ENCODE data around the gene MPL. TPM values are rescaled to one million over a fixed set of nuclear protein-coding genes. Genes with fewer than 3 reads are reported as not detected.

The MPL gene
- total RNA-seq, 3 donors from 2014 or later = not detected

DNA sequence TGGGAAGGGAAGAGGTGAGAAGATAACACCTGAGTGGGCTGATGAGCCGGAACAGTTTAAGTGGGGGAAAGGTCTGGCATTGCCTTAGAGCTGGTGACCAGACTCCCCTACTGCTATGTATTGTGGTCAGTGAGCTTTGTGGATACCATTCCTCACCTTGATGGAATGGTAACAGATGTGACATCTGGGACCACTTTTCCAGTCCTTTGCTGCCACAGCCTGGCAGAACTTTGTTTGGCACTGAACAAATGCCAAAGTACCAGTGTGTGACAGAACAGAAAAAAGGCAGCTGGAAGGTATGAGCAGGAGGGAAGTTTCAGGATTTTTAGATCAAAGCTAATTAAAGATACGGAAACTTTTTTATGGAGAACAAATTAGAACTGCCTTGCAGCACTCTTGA lies 45.8 kb downstream of the MPL start:
- intact Hi-C loops (cut with DNase I; ENCODE audit: low total_unique reads) = loop anchor here (1.0 kb wide), 1 partner anchor 44 kb away; no protein-coding TSS in a partner anchor
- Histone ChIP-seq H3K4me1 (peaks cover 0 to 3% of the 10 kb centered on the region in 2 donors), H3K4me3 (no peak overlapping the region), H3K27me3 (no peaks in the 10 kb centered on the region), H3K27ac (no peak overlapping the region), H3K36me3 (peaks cover 19% of the 10 kb centered on the region), H3K9me3 (no peaks in the 10 kb centered on the region)
- DNase-seq (ENCODE audit: low spot score in 2 of 2) = no peak
- no peak for TF ChIP-seq POLR2AphosphoS5 (IDR thresholded peaks at IDR 0.05)
- TF ChIP-seq, protein P1, sequence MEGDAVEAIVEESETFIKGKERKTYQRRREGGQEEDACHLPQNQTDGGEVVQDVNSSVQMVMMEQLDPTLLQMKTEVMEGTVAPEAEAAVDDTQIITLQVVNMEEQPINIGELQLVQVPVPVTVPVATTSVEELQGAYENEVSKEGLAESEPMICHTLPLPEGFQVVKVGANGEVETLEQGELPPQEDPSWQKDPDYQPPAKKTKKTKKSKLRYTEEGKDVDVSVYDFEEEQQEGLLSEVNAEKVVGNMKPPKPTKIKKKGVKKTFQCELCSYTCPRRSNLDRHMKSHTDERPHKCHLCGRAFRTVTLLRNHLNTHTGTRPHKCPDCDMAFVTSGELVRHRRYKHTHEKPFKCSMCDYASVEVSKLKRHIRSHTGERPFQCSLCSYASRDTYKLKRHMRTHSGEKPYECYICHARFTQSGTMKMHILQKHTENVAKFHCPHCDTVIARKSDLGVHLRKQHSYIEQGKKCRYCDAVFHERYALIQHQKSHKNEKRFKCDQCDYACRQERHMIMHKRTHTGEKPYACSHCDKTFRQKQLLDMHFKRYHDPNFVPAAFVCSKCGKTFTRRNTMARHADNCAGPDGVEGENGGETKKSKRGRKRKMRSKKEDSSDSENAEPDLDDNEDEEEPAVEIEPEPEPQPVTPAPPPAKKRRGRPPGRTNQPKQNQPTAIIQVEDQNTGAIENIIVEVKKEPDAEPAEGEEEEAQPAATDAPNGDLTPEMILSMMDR (IDR thresholded peaks at IDR 0.05) = peak in 2 of 3 donors; percentile 10 to 11

DNA sequence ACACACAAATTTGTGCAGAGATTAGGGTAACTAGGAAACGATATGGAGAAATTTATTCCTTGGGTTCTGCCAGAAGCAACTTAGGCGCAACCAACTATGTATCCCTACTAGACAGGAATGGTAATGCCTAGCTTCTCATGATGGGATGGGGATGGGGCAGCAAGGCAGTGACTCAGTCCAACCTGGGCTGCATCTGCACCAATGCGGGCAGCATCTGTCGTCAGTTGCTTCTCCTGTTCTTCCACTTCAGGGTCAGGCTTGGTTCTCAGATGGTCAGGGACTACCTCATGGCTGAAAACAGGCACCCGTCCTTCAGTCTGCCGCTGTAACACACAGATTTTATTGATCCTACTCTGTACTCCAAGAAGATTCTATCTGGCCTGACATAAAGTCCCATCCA lies 49.1 kb downstream of the MPL start:
- Histone ChIP-seq H3K27me3 (no peaks in the 10 kb centered on the region), H3K4me3 (no peak overlapping the region), H3K9me3 (no peaks in the 10 kb centered on the region), H3K4me1 (peaks cover 10 to 17% of the 10 kb centered on the region in 2 donors), H3K36me3 (peaks cover 19% of the 10 kb centered on the region), H3K27ac (no peak overlapping the region)
- intact Hi-C loops (cut with DNase I; ENCODE audit: low total_unique reads) = no loop called here
- DNase-seq (ENCODE audit: low spot score in 2 of 2) = no peak
- TF ChIP-seq POLR2AphosphoS5 (IDR thresholded peaks at IDR 0.05) (no peak), POLR2A (IDR thresholded peaks at IDR 0.05) (no peak)
- TF ChIP-seq, protein P1 (IDR thresholded peaks at IDR 0.05) = no peak

DNA sequence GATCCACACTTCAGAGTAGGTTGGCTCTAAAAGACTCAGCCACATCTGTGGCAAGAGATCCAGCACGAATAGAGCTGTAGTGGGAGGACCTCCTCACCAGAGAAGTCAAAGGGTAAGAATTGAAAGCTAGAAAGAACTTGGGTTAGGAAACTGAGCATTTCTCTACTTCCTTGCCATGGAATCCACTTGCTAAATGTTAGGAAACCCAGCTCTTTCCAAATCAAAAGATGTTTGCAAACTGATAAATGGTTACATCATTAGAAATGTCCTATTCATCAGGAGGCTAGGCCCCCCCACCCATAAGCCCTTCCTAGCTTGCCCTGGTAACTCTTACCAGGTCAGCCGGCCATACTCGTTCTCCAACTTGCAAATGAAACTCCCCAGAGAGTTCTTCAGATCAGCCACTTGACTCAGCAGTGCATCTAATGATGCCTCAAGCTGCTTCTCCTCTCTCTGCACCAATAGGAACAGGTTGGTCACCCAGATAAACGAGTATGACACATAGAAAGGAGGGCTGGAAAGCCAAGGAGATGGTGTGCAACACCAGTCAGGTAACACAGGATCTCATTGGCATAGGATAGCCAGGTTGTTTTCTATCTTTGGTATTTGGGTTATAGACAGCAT lies 50.5 kb downstream of the MPL start:
- Histone ChIP-seq H3K27ac (peak overlapping the region in 1 of 2 donors; percentile 87), H3K9me3 (no peaks in the 10 kb centered on the region), H3K27me3 (no peaks in the 10 kb centered on the region), H3K36me3 (peaks cover 19% of the 10 kb centered on the region), H3K4me3 (peak overlapping the region in 2 of 3 donors; percentile 78 to 88), H3K4me1 (peaks cover 10 to 17% of the 10 kb centered on the region in 2 donors)
- TF ChIP-seq POLR2AphosphoS5 (IDR thresholded peaks at IDR 0.05) = no peak
- no peak for TF ChIP-seq POLR2A (IDR thresholded peaks at IDR 0.05)
- TF ChIP-seq, protein P1 (IDR thresholded peaks at IDR 0.05) = no peak
- intact Hi-C loops (cut with DNase I; ENCODE audit: low total_unique reads) = no loop called here
- no peak for DNase-seq (ENCODE audit: low spot score in 2 of 2)

DNA sequence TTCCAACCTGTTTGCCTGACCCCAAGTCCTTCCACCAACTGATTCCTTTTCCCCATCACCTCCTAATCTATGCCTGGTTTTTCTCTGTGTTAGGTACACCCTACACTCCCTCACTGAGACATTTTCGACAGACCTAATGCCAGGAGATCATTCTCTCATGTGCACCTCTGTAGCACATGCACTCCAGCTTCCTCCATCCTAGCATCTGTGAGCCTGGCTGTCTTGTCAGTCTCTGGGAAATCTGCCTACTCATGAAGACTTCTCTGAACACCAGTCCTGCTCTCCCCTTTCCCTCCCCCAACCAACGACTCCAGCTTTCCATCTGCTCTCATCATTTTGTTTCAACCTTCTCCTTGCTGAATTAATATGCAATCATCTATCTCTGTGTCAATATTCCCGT lies 51.0 kb downstream of the MPL start:
- H3K4me3 ChIP-seq = peak overlapping the region; percentile 78 to 88 (median 86)
- intact Hi-C loops (cut with DNase I; ENCODE audit: low total_unique reads) = no loop called here
- H3K27ac ChIP-seq = peak overlapping the region; percentile 87 to 89
- peaks cover 10 to 17% of the 10 kb centered on the region in 2 donors for H3K4me1 ChIP-seq
- H3K27me3 ChIP-seq = no peaks in the 10 kb centered on the region
- peaks cover 19% of the 10 kb centered on the region for H3K36me3 ChIP-seq
- H3K9me3 ChIP-seq = no peaks in the 10 kb centered on the region
- TF ChIP-seq, protein P1 (IDR thresholded peaks at IDR 0.05) = no peak
- no peak for TF ChIP-seq POLR2A (IDR thresholded peaks at IDR 0.05)
- TF ChIP-seq POLR2AphosphoS5 (IDR thresholded peaks at IDR 0.05) = no peak
- DNase-seq (ENCODE audit: low spot score in 2 of 2) = no peak
